ENCODE results near the gene APPBP2.

The APPBP2 gene

DNA sequence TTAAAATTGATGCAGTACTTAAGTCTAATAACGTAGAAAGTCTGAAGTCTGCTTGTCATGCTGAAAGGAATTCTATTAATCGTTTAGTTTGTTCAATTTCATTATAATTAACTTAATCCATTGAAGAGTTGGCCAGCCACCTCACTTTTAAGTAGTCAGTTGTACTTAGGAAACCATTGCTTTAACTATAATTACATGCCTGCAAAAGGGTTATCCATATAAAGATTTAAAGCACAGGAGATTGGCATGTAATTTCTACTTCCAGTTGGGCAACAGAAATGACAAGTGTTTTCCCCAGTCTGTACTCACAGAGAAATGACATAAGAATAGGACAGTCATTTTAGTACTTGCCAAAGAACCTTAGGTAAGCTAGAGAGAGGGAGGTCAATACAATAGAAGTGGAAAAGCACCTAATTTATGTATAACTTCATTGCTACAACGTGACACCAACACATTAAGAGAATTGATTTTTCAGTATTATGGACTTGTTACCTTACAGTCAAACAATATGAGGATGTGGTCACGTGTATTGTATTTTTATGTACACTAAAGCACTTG lies 130.5 kb downstream of the APPBP2 start:
- DNase-seq (ENCODE audit: low read depth) = no peak

DNA sequence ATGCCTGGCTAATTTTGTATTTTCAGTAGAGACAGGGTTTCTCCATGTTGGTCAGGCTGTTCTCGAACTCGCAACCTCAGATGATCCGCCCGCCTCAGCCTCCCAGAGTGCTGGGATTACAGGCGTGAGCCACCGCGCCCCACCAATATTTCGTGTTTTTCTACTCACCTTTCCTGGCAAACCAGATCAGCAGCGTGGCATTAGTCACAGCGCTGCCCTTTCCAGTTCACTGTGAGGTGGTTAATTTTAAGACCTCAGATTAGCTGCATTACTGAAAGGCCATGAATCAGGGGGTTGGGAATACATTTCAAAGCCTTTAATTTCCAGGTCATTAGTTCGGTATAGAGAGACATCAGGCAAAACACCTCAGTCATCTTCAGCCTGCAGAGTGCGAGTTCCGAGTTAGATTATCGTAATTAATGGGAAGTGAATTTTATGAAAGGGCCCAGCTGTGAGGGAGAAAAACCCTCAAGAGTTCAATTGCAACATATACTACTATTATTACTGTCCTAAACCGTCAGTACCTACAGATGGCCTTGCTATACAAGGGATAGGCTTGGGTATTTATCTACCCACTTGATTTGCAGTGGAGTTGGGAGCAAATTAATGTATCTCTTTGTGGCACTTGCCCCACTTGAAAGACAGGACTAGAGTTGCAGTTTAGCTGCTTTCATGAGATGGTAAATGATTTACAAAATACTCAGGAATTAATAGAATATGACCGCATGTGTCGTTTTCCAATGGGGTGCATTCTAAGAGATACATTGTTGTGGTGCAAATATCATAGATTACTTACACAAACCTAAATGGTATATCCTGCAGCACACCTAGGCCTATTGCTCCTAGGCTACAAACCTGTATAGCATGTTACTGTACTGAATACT lies 132.0 kb downstream of the APPBP2 start:
- DNase-seq (ENCODE audit: low read depth) = no peak

All from T-helper 22 cell (primary cell).